Stimulated activated CD4-positive, alpha-beta T cell treated with anti-CD3 and anti-CD28 coated beads, Interleukin-15, amount 100 ng/mL, for 24 hours (primary cell): ENCODE results near the gene TPH2.

Experiments
- DNase-seq: peaks from one replicate; pipeline ENCODE4 v3.0.0-alpha.2; 2020

TPH2 gene

GRCh38 chr12:72037006-72037795 lies 98.6 kb downstream of the TPH2 start:
- no peak for DNase-seq

- DNase-seq, result no peak
Observed at GRCh38 chr12:72041811-72042210, 103.2 kb downstream of the TPH2 start.

GRCh38 chr12:72053604-72054003 lies 115.0 kb downstream of the TPH2 start:
- no peak for DNase-seq

GRCh38 chr12:72054511-72054910 lies 115.9 kb downstream of the TPH2 start:
- no peak for DNase-seq

GRCh38 chr12:72057330-72057914 lies 118.8 kb downstream of the TPH2 start:
- DNase-seq, result no peak

- no peak for DNase-seq
Observed at GRCh38 chr12:72063073-72063472, 124.4 kb downstream of the TPH2 start.

- DNase-seq, result no peak
Observed at GRCh38 chr12:72071030-72071429, 132.4 kb downstream of the TPH2 start.

- no peak for DNase-seq
Observed at GRCh38 chr12:72072592-72073212, 134.1 kb downstream of the TPH2 start.

GRCh38 chr12:72074065-72074464 lies 135.4 kb downstream of the TPH2 start:
- no peak for DNase-seq

GRCh38 chr12:72074956-72075355 lies 136.3 kb downstream of the TPH2 start:
- DNase-seq, result no peak

GRCh38 chr12:72075401-72075800 lies 136.8 kb downstream of the TPH2 start:
- no peak for DNase-seq

GRCh38 chr12:72075891-72076557 lies 137.4 kb downstream of the TPH2 start:
- DNase-seq, result no peak

GRCh38 chr12:72076558-72076915 lies 137.9 kb downstream of the TPH2 start:
- DNase-seq, result no peak

- DNase-seq, result no peak
Observed at GRCh38 chr12:72077111-72077820, 138.6 kb downstream of the TPH2 start.

GRCh38 chr12:72081777-72082176 lies 143.1 kb downstream of the TPH2 start:
- DNase-seq, result no peak
